ENCODE measurements around the gene COL23A1. TPM values are rescaled to one million over a fixed set of nuclear protein-coding genes. Genes with fewer than 3 reads are reported as not detected.

COL23A1 gene
- total and polyA plus RNA-seq, 2 of the 13 experiments (the other 11 are each of a cell fraction or from before 2014, with no cell fraction given) = not detected

DNA sequence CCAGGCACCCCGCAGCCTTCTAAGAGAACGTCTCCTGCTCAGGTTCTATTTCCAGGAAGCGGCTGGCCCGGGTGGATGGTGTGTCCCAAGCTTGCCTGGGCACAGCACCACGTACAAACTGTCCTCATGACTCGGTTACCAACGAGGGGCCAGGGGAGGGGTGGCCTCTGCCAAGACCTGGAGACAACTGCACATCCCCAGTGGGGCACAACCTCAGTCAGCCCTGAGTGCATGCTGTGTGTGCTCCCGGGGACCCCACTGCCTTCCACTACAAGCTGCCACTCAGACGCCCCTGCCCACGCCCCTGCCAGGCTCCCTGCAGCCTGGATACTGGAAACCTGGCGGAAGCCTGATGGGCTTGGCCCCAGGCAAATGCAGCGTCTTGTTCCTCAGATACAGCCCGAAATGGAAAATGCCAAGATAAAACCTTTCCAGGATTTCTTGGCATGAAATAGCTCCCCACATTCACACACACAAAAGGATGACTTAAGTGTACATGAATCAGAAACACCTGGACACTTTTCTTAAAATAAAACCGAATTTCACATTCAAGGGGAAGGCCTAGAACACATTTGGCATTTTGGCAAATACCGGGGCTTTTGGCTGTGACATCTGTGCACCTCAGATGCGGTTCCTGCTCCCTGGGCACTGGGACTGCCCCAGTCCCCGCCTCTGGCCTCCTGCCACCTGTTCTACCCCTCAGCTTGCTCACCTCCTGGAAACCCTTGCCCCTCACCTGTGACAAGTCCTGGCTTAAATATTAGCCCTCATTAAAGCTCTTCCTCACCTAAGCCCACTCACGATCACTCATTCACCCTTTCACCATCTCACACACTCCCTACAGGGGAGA lies 62.5 kb downstream of the COL23A1 start:
- H3K9me3 ChIP-seq (ENCODE audit: low read length) = no peaks in the 10 kb centered on the region
- no peak for FAIRE-seq

More for the DNA sequence above, 62.5 kb downstream of the COL23A1 start:
- no peak overlapping the region for H2AFZ ChIP-seq (ENCODE audit: low read length)
- no peak overlapping the region for H3K4me2 ChIP-seq (ENCODE audit: low read depth, low read length)
- 6% methylated on average over 10 of the region's 18 CpGs for WGBS (ENCODE audit: low lambda C conversion rate)
- ChIA-PET CTCF (ENCODE audit: low intra/inter-chr PET ratio, low total read pairs) (no interaction called here), POLR2A (no interaction called here)
- no TSS peak for BruUV-seq (replicated peaks)
- H3K79me2 ChIP-seq (ENCODE audit: insufficient read depth, low read length) = no peaks in the 10 kb centered on the region
- DNase-seq (ENCODE audit: low spot score) (no peak), ATAC-seq (no peak; the same call in 2 of the 3 replicates)
- no peak overlapping the region for H3K4me3 ChIP-seq (replicated peaks in 1 of 3; ENCODE audit: insufficient read depth in 1 of 3, low read depth in 2 of 3, low read length in 3 of 3)
- TF ChIP-seq ZNF782 (CRISPR knock-in tag; IDR thresholded peaks at IDR 0.05; ENCODE audit: borderline replicate concordance) = no peak
- no peak for TF ChIP-seq ATF7-NPFF (CRISPR knock-in tag; IDR thresholded peaks at IDR 0.05; ENCODE audit: low read depth)
- TF ChIP-seq, protein P1, sequence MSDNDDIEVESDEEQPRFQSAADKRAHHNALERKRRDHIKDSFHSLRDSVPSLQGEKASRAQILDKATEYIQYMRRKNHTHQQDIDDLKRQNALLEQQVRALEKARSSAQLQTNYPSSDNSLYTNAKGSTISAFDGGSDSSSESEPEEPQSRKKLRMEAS (IDR thresholded peaks at IDR 0.05) = no peak
- no peak for TF ChIP-seq FLYWCH1 (CRISPR knock-in tag; IDR thresholded peaks at IDR 0.05)
- TF ChIP-seq, protein P2, sequence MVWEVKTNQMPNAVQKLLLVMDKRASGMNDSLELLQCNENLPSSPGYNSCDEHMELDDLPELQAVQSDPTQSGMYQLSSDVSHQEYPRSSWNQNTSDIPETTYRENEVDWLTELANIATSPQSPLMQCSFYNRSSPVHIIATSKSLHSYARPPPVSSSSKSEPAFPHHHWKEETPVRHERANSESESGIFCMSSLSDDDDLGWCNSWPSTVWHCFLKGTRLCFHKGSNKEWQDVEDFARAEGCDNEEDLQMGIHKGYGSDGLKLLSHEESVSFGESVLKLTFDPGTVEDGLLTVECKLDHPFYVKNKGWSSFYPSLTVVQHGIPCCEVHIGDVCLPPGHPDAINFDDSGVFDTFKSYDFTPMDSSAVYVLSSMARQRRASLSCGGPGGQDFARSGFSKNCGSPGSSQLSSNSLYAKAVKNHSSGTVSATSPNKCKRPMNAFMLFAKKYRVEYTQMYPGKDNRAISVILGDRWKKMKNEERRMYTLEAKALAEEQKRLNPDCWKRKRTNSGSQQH (CRISPR knock-in tag; IDR thresholded peaks at IDR 0.05; ENCODE audit: low read depth) = no peak
- TF ChIP-seq PCBP1 (IDR thresholded peaks at IDR 0.05; ENCODE audit: borderline replicate concordance, low read depth, low read length) = no peak
- TF ChIP-seq CREM (IDR thresholded peaks at IDR 0.05) = no peak
- no peak for TF ChIP-seq CREM (CRISPR knock-in tag; IDR thresholded peaks at IDR 0.05)
- TF ChIP-seq, protein P3, sequence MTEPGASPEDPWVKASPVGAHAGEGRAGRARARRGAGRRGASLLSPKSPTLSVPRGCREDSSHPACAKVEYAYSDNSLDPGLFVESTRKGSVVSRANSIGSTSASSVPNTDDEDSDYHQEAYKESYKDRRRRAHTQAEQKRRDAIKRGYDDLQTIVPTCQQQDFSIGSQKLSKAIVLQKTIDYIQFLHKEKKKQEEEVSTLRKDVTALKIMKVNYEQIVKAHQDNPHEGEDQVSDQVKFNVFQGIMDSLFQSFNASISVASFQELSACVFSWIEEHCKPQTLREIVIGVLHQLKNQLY (CRISPR knock-in tag; IDR thresholded peaks at IDR 0.05) = no peak
- no peak for TF ChIP-seq KDM2A (CRISPR knock-in tag; IDR thresholded peaks at IDR 0.05; ENCODE audit: borderline replicate concordance, low read depth)
- TF ChIP-seq, protein P4, sequence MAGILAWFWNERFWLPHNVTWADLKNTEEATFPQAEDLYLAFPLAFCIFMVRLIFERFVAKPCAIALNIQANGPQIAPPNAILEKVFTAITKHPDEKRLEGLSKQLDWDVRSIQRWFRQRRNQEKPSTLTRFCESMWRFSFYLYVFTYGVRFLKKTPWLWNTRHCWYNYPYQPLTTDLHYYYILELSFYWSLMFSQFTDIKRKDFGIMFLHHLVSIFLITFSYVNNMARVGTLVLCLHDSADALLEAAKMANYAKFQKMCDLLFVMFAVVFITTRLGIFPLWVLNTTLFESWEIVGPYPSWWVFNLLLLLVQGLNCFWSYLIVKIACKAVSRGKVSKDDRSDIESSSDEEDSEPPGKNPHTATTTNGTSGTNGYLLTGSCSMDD (CRISPR knock-in tag; IDR thresholded peaks at IDR 0.05) = no peak
- no peak for TF ChIP-seq ZNF501 (CRISPR knock-in tag; IDR thresholded peaks at IDR 0.05)
- no peak for TF ChIP-seq POLR2AphosphoS5 (IDR thresholded peaks at IDR 0.05; ENCODE audit: low read depth, low read length)
- TF ChIP-seq, protein P5, sequence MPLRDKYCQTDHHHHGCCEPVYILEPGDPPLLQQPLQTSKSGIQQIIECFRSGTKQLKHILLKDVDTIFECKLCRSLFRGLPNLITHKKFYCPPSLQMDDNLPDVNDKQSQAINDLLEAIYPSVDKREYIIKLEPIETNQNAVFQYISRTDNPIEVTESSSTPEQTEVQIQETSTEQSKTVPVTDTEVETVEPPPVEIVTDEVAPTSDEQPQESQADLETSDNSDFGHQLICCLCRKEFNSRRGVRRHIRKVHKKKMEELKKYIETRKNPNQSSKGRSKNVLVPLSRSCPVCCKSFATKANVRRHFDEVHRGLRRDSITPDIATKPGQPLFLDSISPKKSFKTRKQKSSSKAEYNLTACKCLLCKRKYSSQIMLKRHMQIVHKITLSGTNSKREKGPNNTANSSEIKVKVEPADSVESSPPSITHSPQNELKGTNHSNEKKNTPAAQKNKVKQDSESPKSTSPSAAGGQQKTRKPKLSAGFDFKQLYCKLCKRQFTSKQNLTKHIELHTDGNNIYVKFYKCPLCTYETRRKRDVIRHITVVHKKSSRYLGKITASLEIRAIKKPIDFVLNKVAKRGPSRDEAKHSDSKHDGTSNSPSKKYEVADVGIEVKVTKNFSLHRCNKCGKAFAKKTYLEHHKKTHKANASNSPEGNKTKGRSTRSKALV (CRISPR knock-in tag; IDR thresholded peaks at IDR 0.05) = no peak
- H3K9ac ChIP-seq (ENCODE audit: insufficient read depth, low read depth, low read length) = no peak overlapping the region
- peaks cover 5 to 29% of the 10 kb centered on the region in 2 experiments; a peak in 3 of 5 replicates for H3K27me3 ChIP-seq (ENCODE audit: control insufficient read depth in 1 of 2, insufficient read depth in 2 of 2, low read length in 2 of 2)
- no peaks in the 10 kb centered on the region for H3K36me3 ChIP-seq (replicated peaks in 1 of 2; ENCODE audit: control insufficient read depth in 1 of 2, insufficient read depth in 2 of 2, low read length in 2 of 2)
- 0 out of 2 replicates have a peak, but pooled peaks cover 4% of the 10 kb centered on the region for H4K20me1 ChIP-seq (ENCODE audit: insufficient read depth, low read length)
- H3K4me1 ChIP-seq (ENCODE audit: insufficient read depth, low read length) = no peaks in the 10 kb centered on the region
- intact Hi-C loops (cut with micrococcal nuclease; ENCODE audit: unreplicated experiment) (no loop called here), in situ Hi-C loops (cut with HindIII; ENCODE audit: extremely low pct_ligation_motif_present, low pct_unique_long_range_greater_than_20kb) (no loop called here)
- H3K27ac ChIP-seq (ENCODE audit: extremely low read length, insufficient read depth, low read length) = no peak overlapping the region
